Neural progenitor cell (in vitro differentiated cells): ENCODE data around the gene CACHD1.

ENCODE experiments used
- EZH2 ChIP-seq: fragments of 200-600 bp; sonication (generic); IDR thresholded peaks from 2 replicates; pipeline ENCODE4 v1.6.1; 2017; ENCODE audit warnings: antibody characterized with exemption, mild to moderate bottlenecking, moderate library complexity
- EZH2phosphoT487 ChIP-seq: fragments of 200-600 bp; sonication (generic); IDR thresholded peaks from 2 replicates; pipeline ENCODE4 v1.6.1; 2017; ENCODE audit warnings: antibody characterized with exemption
- TF ChIP-seq, protein P1 (sequence below): fragments of 200-600 bp; sonication (generic); IDR thresholded peaks from 2 replicates; pipeline ENCODE4 v1.5.1; 2017; ENCODE audit warnings: antibody characterized with exemption, mild to moderate bottlenecking

GRCh38 chr1:64466033-64466432 lies 3.9 kb upstream of the CACHD1 start:
- TF ChIP-seq, protein P1, sequence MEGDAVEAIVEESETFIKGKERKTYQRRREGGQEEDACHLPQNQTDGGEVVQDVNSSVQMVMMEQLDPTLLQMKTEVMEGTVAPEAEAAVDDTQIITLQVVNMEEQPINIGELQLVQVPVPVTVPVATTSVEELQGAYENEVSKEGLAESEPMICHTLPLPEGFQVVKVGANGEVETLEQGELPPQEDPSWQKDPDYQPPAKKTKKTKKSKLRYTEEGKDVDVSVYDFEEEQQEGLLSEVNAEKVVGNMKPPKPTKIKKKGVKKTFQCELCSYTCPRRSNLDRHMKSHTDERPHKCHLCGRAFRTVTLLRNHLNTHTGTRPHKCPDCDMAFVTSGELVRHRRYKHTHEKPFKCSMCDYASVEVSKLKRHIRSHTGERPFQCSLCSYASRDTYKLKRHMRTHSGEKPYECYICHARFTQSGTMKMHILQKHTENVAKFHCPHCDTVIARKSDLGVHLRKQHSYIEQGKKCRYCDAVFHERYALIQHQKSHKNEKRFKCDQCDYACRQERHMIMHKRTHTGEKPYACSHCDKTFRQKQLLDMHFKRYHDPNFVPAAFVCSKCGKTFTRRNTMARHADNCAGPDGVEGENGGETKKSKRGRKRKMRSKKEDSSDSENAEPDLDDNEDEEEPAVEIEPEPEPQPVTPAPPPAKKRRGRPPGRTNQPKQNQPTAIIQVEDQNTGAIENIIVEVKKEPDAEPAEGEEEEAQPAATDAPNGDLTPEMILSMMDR, result no peak
- TF ChIP-seq EZH2phosphoT487, result no peak
- no peak for TF ChIP-seq EZH2
